ENCODE data around the gene UBASH3A. TPM values are rescaled to one million over a fixed set of nuclear protein-coding genes. Genes with fewer than 3 reads are reported as not detected.

The UBASH3A gene
- total and polyA plus RNA-seq, 12 donors = 0.09 to 1.2 (median 0.44) TPM; not detected in 2

DNA sequence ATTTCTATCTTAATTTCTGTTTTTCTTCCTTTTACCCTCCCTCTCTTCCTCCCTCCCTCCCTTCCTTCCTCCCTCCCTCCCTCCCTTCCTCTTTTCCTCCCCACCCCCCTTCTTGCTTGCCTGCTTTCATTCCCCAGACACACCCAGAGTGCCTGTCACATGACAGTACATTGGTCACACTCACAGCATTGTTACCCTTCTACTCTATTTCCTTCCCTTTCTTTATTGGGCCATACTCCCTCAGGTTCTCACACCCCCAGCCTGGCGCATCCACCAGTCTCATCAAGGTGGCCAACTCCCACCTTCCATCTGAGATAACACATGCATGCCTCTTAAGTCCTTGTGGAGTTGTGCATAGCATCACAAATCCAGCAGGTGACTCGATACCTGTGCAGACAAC, 18.7 kb upstream of the UBASH3A start:
- H3K4me3 ChIP-seq = no peak overlapping the region
- no peaks in the 10 kb centered on the region for H3K4me1 ChIP-seq (replicated peaks in 1 of 2)
- intact Hi-C loops (cut with DNase I) = no loop called here
- WGBS, 4 donors = 77 to 91% (median 81%) methylated on average over 2 of the region's 2 CpGs
- no peak for TF ChIP-seq POLR2A (IDR thresholded peaks at IDR 0.05)
- TF ChIP-seq, protein P1, sequence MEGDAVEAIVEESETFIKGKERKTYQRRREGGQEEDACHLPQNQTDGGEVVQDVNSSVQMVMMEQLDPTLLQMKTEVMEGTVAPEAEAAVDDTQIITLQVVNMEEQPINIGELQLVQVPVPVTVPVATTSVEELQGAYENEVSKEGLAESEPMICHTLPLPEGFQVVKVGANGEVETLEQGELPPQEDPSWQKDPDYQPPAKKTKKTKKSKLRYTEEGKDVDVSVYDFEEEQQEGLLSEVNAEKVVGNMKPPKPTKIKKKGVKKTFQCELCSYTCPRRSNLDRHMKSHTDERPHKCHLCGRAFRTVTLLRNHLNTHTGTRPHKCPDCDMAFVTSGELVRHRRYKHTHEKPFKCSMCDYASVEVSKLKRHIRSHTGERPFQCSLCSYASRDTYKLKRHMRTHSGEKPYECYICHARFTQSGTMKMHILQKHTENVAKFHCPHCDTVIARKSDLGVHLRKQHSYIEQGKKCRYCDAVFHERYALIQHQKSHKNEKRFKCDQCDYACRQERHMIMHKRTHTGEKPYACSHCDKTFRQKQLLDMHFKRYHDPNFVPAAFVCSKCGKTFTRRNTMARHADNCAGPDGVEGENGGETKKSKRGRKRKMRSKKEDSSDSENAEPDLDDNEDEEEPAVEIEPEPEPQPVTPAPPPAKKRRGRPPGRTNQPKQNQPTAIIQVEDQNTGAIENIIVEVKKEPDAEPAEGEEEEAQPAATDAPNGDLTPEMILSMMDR (IDR thresholded peaks at IDR 0.05) = no peak
- no peak for DNase-seq
- no peaks in the 10 kb centered on the region for H3K9me3 ChIP-seq (replicated peaks in 1 of 3)
- no peaks in the 10 kb centered on the region for H3K36me3 ChIP-seq (replicated peaks in 1 of 2)
- no peak overlapping the region for H3K27ac ChIP-seq
- H3K27me3 ChIP-seq = peaks cover 2% of the 10 kb centered on the region

DNA sequence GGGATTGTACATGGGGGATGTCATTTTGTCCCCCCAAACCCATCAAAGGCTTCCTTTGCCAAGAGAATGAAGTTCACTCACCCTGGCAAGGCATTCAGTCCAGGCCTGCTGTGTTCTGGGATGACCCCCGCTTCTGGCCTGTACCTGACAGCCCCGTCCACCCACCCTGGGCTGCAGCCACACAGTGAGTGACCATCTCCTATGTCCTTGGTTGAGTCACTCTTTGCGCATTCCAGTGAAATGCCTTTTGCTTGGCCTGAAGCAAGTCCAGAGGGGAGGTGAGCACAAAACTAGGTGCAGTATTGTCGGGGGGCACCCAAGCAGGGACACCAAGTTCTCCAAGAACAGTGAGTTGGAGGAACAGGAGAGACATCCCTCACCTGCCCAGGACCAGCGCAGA, 18.1 kb upstream of the UBASH3A start:
- no peak for DNase-seq
- Histone ChIP-seq H3K4me1 (replicated peaks in 1 of 2) (no peaks in the 10 kb centered on the region), H3K4me3 (no peak overlapping the region), H3K9me3 (replicated peaks in 1 of 3) (no peaks in the 10 kb centered on the region), H3K36me3 (replicated peaks in 1 of 2) (no peaks in the 10 kb centered on the region), H3K27ac (no peak overlapping the region), H3K27me3 (peaks cover 2% of the 10 kb centered on the region)
- intact Hi-C loops (cut with DNase I) = no loop called here
- TF ChIP-seq, protein P1 (IDR thresholded peaks at IDR 0.05) = no peak
- WGBS, 4 donors = 74 to 84% (median 81%) methylated on average over 5 of the region's 5 CpGs

DNA sequence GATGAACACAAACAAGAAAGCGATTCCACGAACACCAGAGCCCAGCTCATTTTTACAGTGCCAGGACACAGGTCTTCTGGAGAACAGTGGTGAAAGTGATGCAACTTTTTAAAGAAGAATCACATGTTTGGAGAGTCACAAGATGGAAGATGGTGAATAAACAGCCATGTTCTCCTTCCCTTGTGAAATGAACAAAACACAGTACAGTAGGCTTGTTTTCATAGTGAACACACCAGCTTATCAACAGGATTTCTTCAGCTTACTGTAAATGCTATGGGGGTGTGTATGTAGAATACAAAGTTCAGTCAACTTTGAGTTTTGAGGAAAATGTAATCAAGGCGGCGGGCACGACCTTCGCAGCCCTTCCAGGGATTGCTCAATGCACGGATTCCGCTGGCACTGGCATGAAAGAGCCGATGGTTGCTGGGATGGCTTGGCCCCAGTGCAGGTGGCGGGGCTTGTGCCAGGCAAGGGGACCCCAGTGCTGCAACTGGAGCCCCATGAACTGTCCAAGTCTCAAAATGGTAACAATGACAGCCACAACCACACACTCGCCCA, 17.6 kb upstream of the UBASH3A start:
- no peaks in the 10 kb centered on the region for H3K9me3 ChIP-seq (replicated peaks in 1 of 3)

DNA sequence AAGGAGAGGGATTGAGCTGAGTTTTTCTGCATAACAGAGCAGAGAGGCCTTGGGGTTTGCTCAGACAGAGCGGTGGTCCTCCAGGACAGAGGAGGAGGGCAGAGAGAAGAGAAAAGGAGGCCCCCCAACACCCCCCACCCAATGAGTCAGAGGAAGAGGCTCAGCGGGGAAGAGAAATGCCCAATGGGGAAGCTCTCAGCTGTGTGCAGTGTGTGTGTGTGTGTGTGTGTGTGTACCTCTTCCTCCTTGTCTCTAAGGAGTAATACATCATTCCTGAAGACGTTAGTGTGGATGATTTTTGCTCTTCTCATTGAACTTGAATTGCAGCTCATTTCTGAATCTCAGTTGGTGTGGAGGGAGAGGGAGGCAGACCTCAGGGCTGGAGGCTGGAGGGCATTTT, 16.5 kb upstream of the UBASH3A start:
- whole genome bisulfite sequencing, 4 donors = 35 to 57% (median 40%) methylated on average over 2 to 3 of the region's 3 CpGs
- TF ChIP-seq POLR2A (IDR thresholded peaks at IDR 0.05) = no peak
- TF ChIP-seq, protein P1 (IDR thresholded peaks at IDR 0.05) = no peak
- no peaks in the 10 kb centered on the region for H3K36me3 ChIP-seq (replicated peaks in 1 of 2)
- intact Hi-C loops (cut with DNase I) = no loop called here
- no peaks in the 10 kb centered on the region for H3K9me3 ChIP-seq (replicated peaks in 1 of 3)
- no peak for DNase-seq
- H3K4me3 ChIP-seq = no peak overlapping the region
- no peaks in the 10 kb centered on the region for H3K4me1 ChIP-seq (replicated peaks in 1 of 2)
- no peak overlapping the region for H3K27ac ChIP-seq
- peaks cover 2% of the 10 kb centered on the region for H3K27me3 ChIP-seq

More for the DNA sequence above, 17.6 kb upstream of the UBASH3A start:
- 77 to 95% (median 92%) methylated on average over 11 of the region's 11 CpGs for WGBS, 4 donors
- intact Hi-C loops (cut with DNase I) = no loop called here
- DNase-seq = no peak
- no peaks in the 10 kb centered on the region for H3K4me1 ChIP-seq (replicated peaks in 1 of 2)
- no peak overlapping the region for H3K4me3 ChIP-seq
- TF ChIP-seq POLR2A (IDR thresholded peaks at IDR 0.05) = no peak
- TF ChIP-seq, protein P1 (IDR thresholded peaks at IDR 0.05) = no peak
- no peaks in the 10 kb centered on the region for H3K36me3 ChIP-seq (replicated peaks in 1 of 2)
- H3K27me3 ChIP-seq = peaks cover 2% of the 10 kb centered on the region
- H3K27ac ChIP-seq = no peak overlapping the region
